ENCODE results near the gene RAB4B.
"Not testable (repeated sequence)": the region's sequence is repeated elsewhere in the genome, so short reads cannot be mapped to it uniquely, and the experiment has no call there.

GRCh38 chr19:40824916-40825315 lies 46.9 kb downstream of the RAB4B start:
- TF ChIP-seq TCF7 (CRISPR knock-in tag; IDR thresholded peaks at IDR 0.05; ENCODE audit: low read depth); NFE2L1 (CRISPR knock-in tag; IDR thresholded peaks at IDR 0.05); RELA (CRISPR knock-in tag; IDR thresholded peaks at IDR 0.05; ENCODE audit: borderline replicate concordance); SMAD4 (CRISPR knock-in tag; IDR thresholded peaks at IDR 0.05); CTCF (IDR thresholded peaks at IDR 0.05); FOXP4 (CRISPR knock-in tag; IDR thresholded peaks at IDR 0.05): not testable (repeated sequence)
